A549 (cell line): ENCODE measurements around the gene TRPV2.

Experiments
- BHLHE40 ChIP-seq: IDR thresholded peaks from 2 replicates; pipeline ENCODE4 v1.6.1; 2012; ENCODE audit warnings: low read depth, low read length, inconsistent platforms
- CEBPB ChIP-seq, 2 experiments: fragments of >200 bp in 1 of 2; sonication (Bioruptor Twin) in 1 of 2; formaldehyde crosslinking in 1 of 2; IDR thresholded peaks; 2 replicates each; pipeline ENCODE4 v1.6.1; 2012 to 2016
- EHMT2 ChIP-seq: fragments of 200-600 bp; sonication (generic); IDR thresholded peaks from 2 replicates; pipeline ENCODE4 v1.6.1; 2016; ENCODE audit warnings: antibody characterized with exemption, low read depth, mild to moderate bottlenecking, moderate library complexity
- MAFK ChIP-seq: fragments of 450-650 bp; IDR thresholded peaks from 2 replicates; pipeline ENCODE4 v1.6.1; 2014; ENCODE audit not compliant: partially characterized antibody
- NR3C1 ChIP-seq: fragments of >200 bp; sonication (Bioruptor Twin); formaldehyde crosslinking; IDR thresholded peaks from 3 replicates; pipeline ENCODE4 v1.6.1; 2017
- PHF8 ChIP-seq: fragments of 200-600 bp; sonication (generic); IDR thresholded peaks from 2 replicates; pipeline ENCODE4 v1.6.1; 2016; ENCODE audit warnings: low read depth, mild to moderate bottlenecking, antibody characterized with exemption, moderate library complexity, borderline replicate concordance
- POLR2A ChIP-seq: IDR thresholded peaks from 2 replicates; pipeline ENCODE4 v1.6.1; 2012; ENCODE audit warnings: mild to moderate bottlenecking, low read length
- USF2 ChIP-seq: fragments of 450-650 bp; IDR thresholded peaks from 2 replicates; pipeline ENCODE4 v1.6.1; 2014; ENCODE audit warnings: antibody characterized with exemption
- ZNF302 ChIP-seq: fragments of 250-450 bp; sonication (Bioruptor Pico); IDR thresholded peaks from 2 replicates; pipeline ENCODE4 v1.9.0; 2021; ENCODE audit warnings: inconsistent platforms, mild to moderate bottlenecking, moderate library complexity
- TF ChIP-seq, protein P1 (sequence below): fragments of >200 bp; sonication (Bioruptor Twin); formaldehyde crosslinking; IDR thresholded peaks from 3 replicates; pipeline ENCODE4 v1.5.1; 2016
- TF ChIP-seq, protein P2 (sequence below): fragments of 150-350 bp; IDR thresholded peaks from 2 replicates; pipeline ENCODE4 v1.6.1; 2014; ENCODE audit warnings: low read depth, mild to moderate bottlenecking, low read length
- TF ChIP-seq, protein P3 (sequence below): fragments of 250-450 bp; sonication (Bioruptor Pico); IDR thresholded peaks from 2 replicates; pipeline ENCODE4 v1.5.0; 2021; ENCODE audit warnings: mild to moderate bottlenecking, moderate library complexity, borderline replicate concordance

- TF ChIP-seq MAFK (no peak), EHMT2 (no peak), POLR2A (no peak), USF2 (no peak), ZNF302 (CRISPR knock-in tag) (no peak), CEBPB (IDR thresholded peaks at IDR 0.05) (no peak), BHLHE40 (no peak), NR3C1 (no peak), PHF8 (no peak)
- TF ChIP-seq, protein P1, sequence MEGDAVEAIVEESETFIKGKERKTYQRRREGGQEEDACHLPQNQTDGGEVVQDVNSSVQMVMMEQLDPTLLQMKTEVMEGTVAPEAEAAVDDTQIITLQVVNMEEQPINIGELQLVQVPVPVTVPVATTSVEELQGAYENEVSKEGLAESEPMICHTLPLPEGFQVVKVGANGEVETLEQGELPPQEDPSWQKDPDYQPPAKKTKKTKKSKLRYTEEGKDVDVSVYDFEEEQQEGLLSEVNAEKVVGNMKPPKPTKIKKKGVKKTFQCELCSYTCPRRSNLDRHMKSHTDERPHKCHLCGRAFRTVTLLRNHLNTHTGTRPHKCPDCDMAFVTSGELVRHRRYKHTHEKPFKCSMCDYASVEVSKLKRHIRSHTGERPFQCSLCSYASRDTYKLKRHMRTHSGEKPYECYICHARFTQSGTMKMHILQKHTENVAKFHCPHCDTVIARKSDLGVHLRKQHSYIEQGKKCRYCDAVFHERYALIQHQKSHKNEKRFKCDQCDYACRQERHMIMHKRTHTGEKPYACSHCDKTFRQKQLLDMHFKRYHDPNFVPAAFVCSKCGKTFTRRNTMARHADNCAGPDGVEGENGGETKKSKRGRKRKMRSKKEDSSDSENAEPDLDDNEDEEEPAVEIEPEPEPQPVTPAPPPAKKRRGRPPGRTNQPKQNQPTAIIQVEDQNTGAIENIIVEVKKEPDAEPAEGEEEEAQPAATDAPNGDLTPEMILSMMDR, result no peak
- TF ChIP-seq, protein P2, sequence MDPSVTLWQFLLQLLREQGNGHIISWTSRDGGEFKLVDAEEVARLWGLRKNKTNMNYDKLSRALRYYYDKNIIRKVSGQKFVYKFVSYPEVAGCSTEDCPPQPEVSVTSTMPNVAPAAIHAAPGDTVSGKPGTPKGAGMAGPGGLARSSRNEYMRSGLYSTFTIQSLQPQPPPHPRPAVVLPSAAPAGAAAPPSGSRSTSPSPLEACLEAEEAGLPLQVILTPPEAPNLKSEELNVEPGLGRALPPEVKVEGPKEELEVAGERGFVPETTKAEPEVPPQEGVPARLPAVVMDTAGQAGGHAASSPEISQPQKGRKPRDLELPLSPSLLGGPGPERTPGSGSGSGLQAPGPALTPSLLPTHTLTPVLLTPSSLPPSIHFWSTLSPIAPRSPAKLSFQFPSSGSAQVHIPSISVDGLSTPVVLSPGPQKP, result no peak
- TF ChIP-seq, protein P3, sequence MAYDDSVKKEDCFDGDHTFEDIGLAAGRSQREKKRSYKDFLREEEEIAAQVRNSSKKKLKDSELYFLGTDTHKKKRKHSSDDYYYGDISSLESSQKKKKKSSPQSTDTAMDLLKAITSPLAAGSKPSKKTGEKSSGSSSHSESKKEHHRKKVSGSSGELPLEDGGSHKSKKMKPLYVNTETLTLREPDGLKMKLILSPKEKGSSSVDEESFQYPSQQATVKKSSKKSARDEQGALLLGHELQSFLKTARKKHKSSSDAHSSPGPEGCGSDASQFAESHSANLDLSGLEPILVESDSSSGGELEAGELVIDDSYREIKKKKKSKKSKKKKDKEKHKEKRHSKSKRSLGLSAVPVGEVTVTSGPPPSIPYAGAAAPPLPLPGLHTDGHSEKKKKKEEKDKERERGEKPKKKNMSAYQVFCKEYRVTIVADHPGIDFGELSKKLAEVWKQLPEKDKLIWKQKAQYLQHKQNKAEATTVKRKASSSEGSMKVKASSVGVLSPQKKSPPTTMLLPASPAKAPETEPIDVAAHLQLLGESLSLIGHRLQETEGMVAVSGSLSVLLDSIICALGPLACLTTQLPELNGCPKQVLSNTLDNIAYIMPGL, result no peak
Measured at GRCh38 chr17:16461606-16461866, 46.2 kb downstream of the TRPV2 start.
